Measurements from ENCODE around the gene BSDC1.

The BSDC1 gene

DNA sequence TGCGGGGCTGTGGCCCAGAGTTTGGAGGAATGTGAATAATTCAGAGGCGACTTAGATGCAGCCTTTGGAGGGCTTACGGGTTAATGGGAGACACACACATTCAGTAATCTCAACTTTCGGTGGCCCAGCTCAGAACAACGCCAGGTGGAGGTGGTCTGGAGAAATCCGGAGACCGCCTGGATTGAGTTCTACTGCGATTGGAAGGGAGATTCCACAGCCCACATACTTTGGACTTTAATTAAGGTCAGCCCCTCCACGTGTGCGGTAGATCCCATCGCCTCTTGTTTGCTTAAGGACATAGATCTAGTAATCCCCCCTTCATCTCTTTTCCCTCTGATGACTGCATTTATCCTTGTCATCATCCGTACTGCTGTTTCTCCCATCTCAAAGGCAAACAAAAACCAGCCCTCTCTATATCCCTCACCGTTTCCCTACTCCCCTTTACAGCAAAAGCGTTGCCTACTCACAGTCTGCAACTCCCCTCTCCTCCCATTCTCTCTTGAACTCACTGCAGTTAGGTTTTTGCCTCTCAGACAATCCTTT is 720 bp upstream of the BSDC1 start:
- ChIA-PET POLR2A (interaction anchor here (0.5 to 1.3 kb wide), 4 partner anchors 59 to 322 kb away, joined by 3 to 21 read pairs (median 4); partner anchors contain the start of genes CCDC28B, MARCKSL1 and TMEM39B), CTCF (interaction anchor here (0.6 to 1.8 kb wide), 14 partner anchors 11 to 379 kb away, joined by 3 to 5 read pairs (median 3); partner anchors contain the start of gene MARCKSL1)
- TF ChIP-seq, protein P1, sequence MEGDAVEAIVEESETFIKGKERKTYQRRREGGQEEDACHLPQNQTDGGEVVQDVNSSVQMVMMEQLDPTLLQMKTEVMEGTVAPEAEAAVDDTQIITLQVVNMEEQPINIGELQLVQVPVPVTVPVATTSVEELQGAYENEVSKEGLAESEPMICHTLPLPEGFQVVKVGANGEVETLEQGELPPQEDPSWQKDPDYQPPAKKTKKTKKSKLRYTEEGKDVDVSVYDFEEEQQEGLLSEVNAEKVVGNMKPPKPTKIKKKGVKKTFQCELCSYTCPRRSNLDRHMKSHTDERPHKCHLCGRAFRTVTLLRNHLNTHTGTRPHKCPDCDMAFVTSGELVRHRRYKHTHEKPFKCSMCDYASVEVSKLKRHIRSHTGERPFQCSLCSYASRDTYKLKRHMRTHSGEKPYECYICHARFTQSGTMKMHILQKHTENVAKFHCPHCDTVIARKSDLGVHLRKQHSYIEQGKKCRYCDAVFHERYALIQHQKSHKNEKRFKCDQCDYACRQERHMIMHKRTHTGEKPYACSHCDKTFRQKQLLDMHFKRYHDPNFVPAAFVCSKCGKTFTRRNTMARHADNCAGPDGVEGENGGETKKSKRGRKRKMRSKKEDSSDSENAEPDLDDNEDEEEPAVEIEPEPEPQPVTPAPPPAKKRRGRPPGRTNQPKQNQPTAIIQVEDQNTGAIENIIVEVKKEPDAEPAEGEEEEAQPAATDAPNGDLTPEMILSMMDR (IDR thresholded peaks at IDR 0.05; ENCODE audit: control extremely low read depth, extremely low read depth, low read depth, missing control alignments), result no peak
- no peak for DNase-seq (ENCODE audit: extremely low spot score)

DNA sequence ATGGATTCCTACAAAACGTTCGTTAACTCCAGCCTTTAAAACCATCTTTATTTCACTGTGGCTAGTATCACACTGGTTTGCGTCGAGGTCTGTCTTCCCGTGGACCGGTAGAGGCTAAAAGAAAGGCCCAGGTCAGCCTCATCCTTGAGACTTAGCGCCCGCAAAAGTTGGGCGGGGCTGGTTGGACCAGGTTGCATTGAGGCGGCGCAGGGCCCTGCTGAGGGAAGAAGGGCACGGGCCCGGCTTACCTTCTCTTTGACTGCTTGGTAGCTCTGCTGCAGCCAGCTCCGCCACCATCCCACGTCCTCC is 455 bp downstream of the BSDC1 start:
- CTCF ChIA-PET, result interaction anchor here (0.9 to 1.8 kb wide), 8 partner anchors 9 to 380 kb away, joined by 3 to 5 read pairs (median 4); no protein-coding TSS in a partner anchor

DNA sequence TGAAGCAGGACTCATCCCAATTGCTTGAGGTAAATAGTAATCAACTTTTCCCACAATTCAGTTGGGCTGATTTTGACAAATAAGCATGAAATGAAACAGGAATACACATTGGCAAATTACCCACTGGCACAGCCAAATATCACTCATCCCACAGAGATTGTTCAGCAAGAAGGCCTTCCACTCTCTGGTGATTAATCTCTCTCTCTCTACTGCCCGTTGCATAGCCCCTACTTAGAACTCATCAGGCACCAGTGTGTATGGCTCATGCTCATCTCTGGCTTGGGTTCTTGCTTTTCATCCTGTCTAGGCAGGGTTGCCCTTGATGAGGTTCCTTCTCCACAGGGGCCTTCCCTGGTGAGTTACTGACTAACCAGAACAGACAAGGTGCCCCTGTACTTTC is 1.1 kb downstream of the BSDC1 start:
- TF ChIP-seq, protein P1 (IDR thresholded peaks at IDR 0.05; ENCODE audit: control extremely low read depth, extremely low read depth, low read depth, missing control alignments), result no peak
- POLR2A ChIA-PET, result no interaction called here
- CTCF ChIA-PET, result interaction anchor here (1.8 to 3.8 kb wide), 3 partner anchors 8 to 177 kb away, joined by 4 to 16 read pairs (median 5); no protein-coding TSS in a partner anchor
- DNase-seq (ENCODE audit: extremely low spot score), result no peak

More for the DNA sequence above, 455 bp downstream of the BSDC1 start:
- no peak for DNase-seq (ENCODE audit: extremely low spot score)
- POLR2A ChIA-PET, result interaction anchor here (0.6 to 1.3 kb wide), 2 partner anchors 57 to 388 kb away, joined by 3 to 21 read pairs; partner anchors contain the start of gene MARCKSL1
- TF ChIP-seq, protein P1 (IDR thresholded peaks at IDR 0.05; ENCODE audit: control extremely low read depth, extremely low read depth, low read depth, missing control alignments), result no peak

DNA sequence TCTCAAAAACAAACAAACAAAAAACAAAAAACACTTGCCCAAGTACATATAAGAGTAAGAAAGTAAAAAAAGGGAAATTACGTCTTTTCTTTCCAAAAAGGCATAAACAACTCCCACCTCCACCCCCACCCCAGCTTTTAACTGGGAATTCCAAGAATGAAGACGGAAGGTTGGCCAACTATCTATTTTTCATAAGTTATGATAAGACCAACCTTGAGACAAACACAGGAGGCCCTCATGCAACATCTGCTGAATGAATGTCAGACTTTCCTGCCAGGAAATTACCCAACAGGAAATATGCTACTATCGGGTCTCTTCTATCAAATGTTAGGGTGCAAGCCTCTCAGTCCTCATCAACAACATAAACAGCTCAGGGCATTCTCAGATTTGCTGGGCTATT is 1.9 kb downstream of the BSDC1 start:
- no peak for DNase-seq (ENCODE audit: extremely low spot score)
- ChIA-PET POLR2A (no interaction called here), CTCF (interaction anchor here (1.0 to 3.8 kb wide), 4 partner anchors 9 to 483 kb away, joined by 3 to 16 read pairs (median 4); no protein-coding TSS in a partner anchor)
- TF ChIP-seq, protein P1 (IDR thresholded peaks at IDR 0.05; ENCODE audit: control extremely low read depth, extremely low read depth, low read depth, missing control alignments), result no peak

DNA sequence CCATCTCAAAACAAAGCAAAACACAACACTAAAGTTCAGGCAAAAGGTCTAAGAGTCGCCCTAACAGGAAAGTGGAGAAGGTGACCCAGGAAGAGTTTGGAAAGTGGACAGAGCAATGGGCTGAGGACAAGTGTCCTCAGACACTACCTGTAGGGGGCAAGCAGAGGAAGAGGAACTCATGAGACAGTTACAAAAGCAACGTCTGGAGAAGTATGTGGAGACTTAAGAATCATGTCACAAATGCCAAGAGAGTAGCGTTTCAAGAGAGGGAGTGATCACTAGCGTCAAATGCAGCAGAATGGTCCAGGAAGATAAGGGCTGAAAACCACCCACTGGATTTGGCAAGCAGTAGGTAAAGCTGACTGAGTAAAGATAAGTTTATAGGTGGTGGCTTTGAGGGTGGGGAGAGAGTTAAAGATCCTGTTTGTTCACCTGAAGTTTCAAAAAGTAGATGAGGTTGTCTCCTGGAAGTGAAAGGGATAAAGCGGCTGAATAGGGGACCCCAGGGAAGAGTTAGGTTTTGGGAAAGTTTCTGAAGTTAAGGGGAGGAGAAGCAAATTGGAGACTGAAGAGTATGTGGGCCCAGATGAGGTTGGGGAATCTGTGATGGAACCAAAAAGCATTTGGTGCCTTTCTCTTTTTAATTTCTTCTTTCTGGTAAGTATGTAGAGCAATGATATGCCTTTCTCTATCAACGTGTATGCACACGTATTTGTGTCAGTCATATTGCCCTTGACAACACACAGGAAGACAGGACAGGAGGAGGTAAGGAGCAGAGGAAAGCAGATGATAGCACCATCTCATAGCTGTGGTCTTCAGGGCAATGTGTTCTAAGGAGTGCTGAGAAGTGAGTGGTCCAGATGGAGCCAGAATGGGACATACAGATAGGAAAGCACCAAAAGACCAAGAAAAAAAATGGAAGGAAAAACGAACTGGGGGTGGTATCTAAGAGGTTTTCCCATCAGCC is 3.1 kb downstream of the BSDC1 start:
- ChIA-PET POLR2A (no interaction called here), CTCF (interaction anchor here (1.0 to 3.8 kb wide), 5 partner anchors 10 to 576 kb away, joined by 3 to 16 read pairs (median 3); partner anchors contain the start of gene SPOCD1)
- DNase-seq (ENCODE audit: extremely low spot score), result no peak
- TF ChIP-seq, protein P1 (IDR thresholded peaks at IDR 0.05; ENCODE audit: control extremely low read depth, extremely low read depth, low read depth, missing control alignments), result no peak

DNA sequence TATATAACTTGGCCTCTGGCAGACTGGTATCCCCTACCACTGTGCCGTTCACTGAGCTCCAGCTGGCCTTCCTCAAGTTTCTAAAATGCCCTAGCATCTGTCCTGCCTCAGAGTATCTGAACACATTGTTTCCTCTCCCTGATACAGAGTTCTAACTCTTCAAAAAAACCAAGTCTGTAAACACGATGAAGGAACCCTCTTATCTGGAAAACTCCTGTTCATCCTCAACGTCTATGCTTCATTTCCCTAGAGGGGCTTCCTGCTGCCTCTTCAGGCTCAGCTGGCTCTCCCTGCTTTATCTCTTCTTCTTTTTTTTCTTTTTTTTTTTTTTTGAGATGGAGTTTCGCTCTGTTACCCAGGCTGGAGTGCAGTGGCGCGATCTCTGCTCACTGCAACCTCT is 5.6 kb downstream of the BSDC1 start:
- TF ChIP-seq, protein P1 (IDR thresholded peaks at IDR 0.05; ENCODE audit: control extremely low read depth, extremely low read depth, low read depth, missing control alignments), result no peak
- DNase-seq (ENCODE audit: extremely low spot score), result no peak
- ChIA-PET POLR2A (interaction anchor here (2.2 kb wide), 1 partner anchor 53 kb away, joined by 8 read pairs; the partner anchor contains the start of gene MARCKSL1), CTCF (interaction anchor here (0.8 to 1.5 kb wide), 2 partner anchors 11 to 27 kb away, joined by 3 to 4 read pairs; no protein-coding TSS in a partner anchor)

All from GM10248 (cell line).